ENCODE data around the gene BOD1L2.

DNA sequence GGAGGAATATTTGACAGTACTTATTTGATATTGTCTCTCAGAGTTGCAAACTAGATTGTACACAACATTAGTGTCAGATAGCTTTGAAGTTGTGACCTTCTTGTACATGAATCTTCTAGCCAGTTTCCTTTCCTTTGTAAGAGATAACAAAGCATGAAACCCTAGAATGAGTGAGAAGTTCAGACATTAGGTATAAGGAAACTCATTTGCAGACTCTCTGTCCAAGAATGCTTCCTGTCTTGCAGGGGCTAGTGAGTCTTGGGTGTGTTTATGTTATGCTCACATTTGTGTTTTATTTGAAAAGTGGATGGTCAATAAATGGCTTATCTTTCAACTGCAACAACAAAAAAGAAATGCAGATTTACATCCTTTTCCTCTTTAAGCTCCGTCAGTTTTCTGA is 1.4 kb downstream of the BOD1L2 start:
- TF ChIP-seq POLR2A (IDR thresholded peaks at IDR 0.05), result no peak
- TF ChIP-seq, protein P1, sequence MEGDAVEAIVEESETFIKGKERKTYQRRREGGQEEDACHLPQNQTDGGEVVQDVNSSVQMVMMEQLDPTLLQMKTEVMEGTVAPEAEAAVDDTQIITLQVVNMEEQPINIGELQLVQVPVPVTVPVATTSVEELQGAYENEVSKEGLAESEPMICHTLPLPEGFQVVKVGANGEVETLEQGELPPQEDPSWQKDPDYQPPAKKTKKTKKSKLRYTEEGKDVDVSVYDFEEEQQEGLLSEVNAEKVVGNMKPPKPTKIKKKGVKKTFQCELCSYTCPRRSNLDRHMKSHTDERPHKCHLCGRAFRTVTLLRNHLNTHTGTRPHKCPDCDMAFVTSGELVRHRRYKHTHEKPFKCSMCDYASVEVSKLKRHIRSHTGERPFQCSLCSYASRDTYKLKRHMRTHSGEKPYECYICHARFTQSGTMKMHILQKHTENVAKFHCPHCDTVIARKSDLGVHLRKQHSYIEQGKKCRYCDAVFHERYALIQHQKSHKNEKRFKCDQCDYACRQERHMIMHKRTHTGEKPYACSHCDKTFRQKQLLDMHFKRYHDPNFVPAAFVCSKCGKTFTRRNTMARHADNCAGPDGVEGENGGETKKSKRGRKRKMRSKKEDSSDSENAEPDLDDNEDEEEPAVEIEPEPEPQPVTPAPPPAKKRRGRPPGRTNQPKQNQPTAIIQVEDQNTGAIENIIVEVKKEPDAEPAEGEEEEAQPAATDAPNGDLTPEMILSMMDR (IDR thresholded peaks at IDR 0.05), result no peak

Measured in ovary (tissue), 3 donors.